K562 (cell line): ENCODE measurements around the gene NIPAL3. TPM values are rescaled to one million over a fixed set of nuclear protein-coding genes. Genes with fewer than 3 reads are reported as not detected.

Experiments
- ATAC-seq: fragments of 200-7000 bp; cut with Tn5 transposase; 3 replicates; pipeline ENCODE4 v1.9.1; 2020; ENCODE audit warnings: moderate library complexity
- BruUV-seq: library from RNA; stranded (reverse); fragments of 400-500 nt; replicated peaks from 2 replicates; lab custom pipeline; 2021; lab: Mats Ljungman, UMichigan
- CTCF ChIA-PET: fragments of 300-600 bp; formaldehyde crosslinking; extraction: SDS; loops from one replicate; lab custom pipeline; 2021; ENCODE audit warnings: low intra/inter-chr PET ratio; lab: Yijun Ruan, JAX
- POLR2A ChIA-PET: fragments of 300-600, 350-650 bp; sonication (Branson Sonifier 250); formaldehyde crosslinking; extraction: SDS; loops from one replicate; lab custom pipeline; 2021; ENCODE audit warnings: antibody characterized with exemption, inconsistent platforms; lab: Yijun Ruan, JAX
- DNase-seq, 4 experiments: peaks; one replicate each; pipeline versions ENCODE4 v3.0.0 to v3.0.0-alpha.2; 2011 to 2018; ENCODE audit warnings: low spot score in 3 of 4, mixed read lengths in 3 of 4; ENCODE audit errors: extremely low read depth in 1 of 4
- FAIRE-seq: peaks from 2 replicates; lab custom pipeline; 2011; peaks lifted over from hg19 to GRCh38; lab: Jason Lieb, UNC
- H2AFZ ChIP-seq: 2 replicates; pipeline ENCODE4 v1.6.0; 2011; ENCODE audit warnings: low read depth, low read length, control low read depth, inconsistent platforms
- H3K27ac ChIP-seq: fragments of 200-600 bp; 3 replicates; pipeline ENCODE4 v1.8.0; 2011; ENCODE audit warnings: low read depth, mild to moderate bottlenecking, control low read depth, inconsistent platforms, low read length, moderate library complexity, mixed read lengths; ENCODE audit errors: extremely low read depth
- H3K27me3 ChIP-seq, 2 experiments: fragments of 300-600 bp in 1 of 2; 2 replicates in 1 of 2; 3 replicates in 1 of 2; pipeline versions ENCODE4 v1.6.0 to v1.8.0; 2011; ENCODE audit warnings: inconsistent platforms in 2 of 2, low read length in 2 of 2, mild to moderate bottlenecking in 1 of 2, mixed read lengths in 1 of 2, moderate library complexity in 1 of 2; ENCODE audit not compliant: control insufficient read depth in 2 of 2, insufficient read depth in 2 of 2
- H3K36me3 ChIP-seq: fragments of 300-600 bp; 3 replicates; pipeline ENCODE4 v1.8.0; 2011; ENCODE audit warnings: mild to moderate bottlenecking, low read length, inconsistent platforms; ENCODE audit not compliant: control insufficient read depth, insufficient read depth
- H3K4me1 ChIP-seq, 2 experiments: fragments of 200-600 bp in 1 of 2; replicated peaks in 1 of 2; 2 replicates in 1 of 2; 3 replicates in 1 of 2; pipeline versions ENCODE4 v1.5.1 to v1.8.0; 2011; ENCODE audit warnings: inconsistent platforms in 2 of 2, low read length in 2 of 2, mild to moderate bottlenecking in 1 of 2, mixed read lengths in 1 of 2, moderate library complexity in 1 of 2; ENCODE audit not compliant: control insufficient read depth in 2 of 2, insufficient read depth in 2 of 2
- H3K4me2 ChIP-seq: 2 replicates; pipeline ENCODE4 v1.6.1; 2011; ENCODE audit warnings: low read length, control low read depth, inconsistent platforms, mixed read lengths; ENCODE audit not compliant: insufficient read depth
- H3K4me3 ChIP-seq: fragments of 200-600 bp; sonication (generic), shearing (Covaris generic); 2 replicates; pipeline ENCODE4 v1.5.1; 2016; ENCODE audit warnings: control low read depth, inconsistent platforms
- H3K79me2 ChIP-seq: fragments of 200-600 bp; 3 replicates; pipeline ENCODE4 v1.8.0; 2011; ENCODE audit warnings: low read length, inconsistent platforms; ENCODE audit not compliant: control insufficient read depth, insufficient read depth
- H3K9ac ChIP-seq, 2 experiments: 2 replicates each; pipeline versions ENCODE4 v1.6.0 to v1.6.1; 2011; ENCODE audit warnings: low read depth in 2 of 2, low read length in 2 of 2, control low read depth in 1 of 2, inconsistent platforms in 1 of 2, mild to moderate bottlenecking in 1 of 2, mixed read lengths in 1 of 2; ENCODE audit not compliant: insufficient read depth in 1 of 2
- H3K9me1 ChIP-seq: one replicate; pipeline ENCODE4 v1.6.0; 2011; ENCODE audit warnings: inconsistent platforms, mild to moderate bottlenecking, low read length, moderate library complexity; ENCODE audit not compliant: control insufficient read depth, insufficient read depth
- H3K9me3 ChIP-seq: replicated peaks from 2 replicates; pipeline ENCODE4 v1.5.1; 2011; ENCODE audit warnings: low read depth, low read length, inconsistent platforms; ENCODE audit not compliant: control insufficient read depth, insufficient read depth
- H4K20me1 ChIP-seq: replicated peaks from 2 replicates; pipeline ENCODE4 v1.6.1; 2011; ENCODE audit warnings: low read length, inconsistent platforms, mixed read lengths; ENCODE audit not compliant: control insufficient read depth, insufficient read depth
- ADNP ChIP-seq: fragments of 200-800 bp; sonication (Bioruptor generic); IDR thresholded peaks from 2 replicates; pipeline ENCODE4 v1.6.1; 2016; ENCODE audit warnings: missing genetic modification characterization, missing compliant biosample characterization
- ESRRB ChIP-seq: fragments of 250-450 bp; sonication (Bioruptor Pico); IDR thresholded peaks from 2 replicates; pipeline ENCODE4 v1.5.0; 2020; ENCODE audit warnings: mild to moderate bottlenecking, moderate library complexity, borderline replicate concordance
- HCFC1 ChIP-seq: IDR thresholded peaks from 2 replicates; pipeline ENCODE4 v1.6.1; 2012; ENCODE audit warnings: low read depth, low read length, improper control_type of control experiment
- KHSRP ChIP-seq: fragments of 450-650 bp; IDR thresholded peaks from 2 replicates; pipeline ENCODE4 v1.6.1; 2017
- TEAD1 ChIP-seq, 2 experiments: fragments of 450-650 bp in 1 of 2; sonication (generic) in 1 of 2; formaldehyde crosslinking; IDR thresholded peaks; 2 replicates each; pipeline versions ENCODE4 v1.4.0 to v1.8.0; 2020 to 2022; ENCODE audit warnings: mild to moderate bottlenecking in 2 of 2, missing genetic modification reagents in 1 of 2
- TGIF2 ChIP-seq: sonication (generic); formaldehyde crosslinking; IDR thresholded peaks from 2 replicates; pipeline ENCODE4 v1.8.1; 2022; ENCODE audit warnings: mild to moderate bottlenecking, missing genetic modification reagents, moderate library complexity
- ZBTB33 ChIP-seq: sonication (generic); formaldehyde crosslinking; IDR thresholded peaks from 2 replicates; pipeline ENCODE4 v1.8.1; 2023; ENCODE audit warnings: mild to moderate bottlenecking, missing genetic modification reagents
- WGBS: fragments of 100-300 bp; shearing (Covaris generic); methylation state at CpG from one replicate; pipeline ENCODE4 v1.1.6; 2016; ENCODE audit warnings: low coverage, mixed read lengths; ENCODE audit not compliant: insufficient coverage; ENCODE audit errors: missing lambda C conversion rate; 5-methylcytosine and 5-hydroxymethylcytosine counted together
- in situ Hi-C: fragments of 300-500 bp; cut with MboI; formaldehyde crosslinking; loops from 4 replicates; pipeline ENCODE4 v1.15.0; 2018; ENCODE audit warnings: inconsistent platforms, mixed read lengths
- intact Hi-C: fragments of 100-400 bp; cut with micrococcal nuclease; formaldehyde crosslinking; loops from 2 replicates; pipeline ENCODE4 v1.14.2; 2022
- polyA plus RNA-seq, 8 experiments: library from polyadenylated mRNA; depleted of rRNA in 4 of 8; stranded (reverse) in 5 of 8; unstranded in 3 of 8; fragments of >200 nt; fragmentation: Nextera tagmentation in 2 of 8; fragmentation: Illumina TruSeq in 1 of 8; extraction: Ambion mirVana in 2 of 8; extraction: Trizol in 1 of 8; gene quantifications; 2 replicates each; pipeline versions ENCODE4 v1.2.1 to v1.2.3, GENCODE V29; 2011 to 2014; ENCODE audit warnings: inconsistent platforms in 1 of 8, missing spikeins in 1 of 8
- total RNA-seq, 7 experiments: library from RNA; depleted of rRNA in 6 of 7; stranded (reverse); fragments of >200 nt in 6 of 7; fragmentation: Illumina TruSeq in 2 of 7; extraction: Trizol in 2 of 7; gene quantifications; 2 replicates each; pipeline versions ENCODE4 v1.2.1 to v1.2.3, GENCODE V29; 2011 to 2021; ENCODE audit warnings: low replicate concordance in 1 of 7

The NIPAL3 gene
- total and polyA plus RNA-seq, 9 of the 15 experiments (the other 6 are each of a cell fraction or from before 2014, with no cell fraction given), result 10.5 to 26.3 (median 16.0) TPM

- 38% methylated on average over 1 of the region's 1 CpG for WGBS
- Histone ChIP-seq H3K9me3 (no peaks in the 10 kb centered on the region), H3K79me2 (no peaks in the 10 kb centered on the region), H3K9ac (no peak overlapping the region), H3K4me1 (no peaks in the 10 kb centered on the region), H4K20me1 (no peaks in the 10 kb centered on the region), H2AFZ (no peak overlapping the region), H3K27me3 (no peaks in the 10 kb centered on the region), H3K27ac (no peak overlapping the region), H3K4me3 (no peak overlapping the region), H3K4me2 (no peak overlapping the region), H3K9me1 (no peaks in the 10 kb centered on the region), H3K36me3 (no peaks in the 10 kb centered on the region; the same call in 2 of the 3 replicates)
- ChIA-PET CTCF (no interaction called here), POLR2A (interaction anchor here (0.6 to 1.2 kb wide), 3 partner anchors 9 to 218 kb away, joined by 3 to 7 read pairs (median 6); no protein-coding TSS in a partner anchor)
- intact Hi-C loops, result no loop called here
- BruUV-seq, result no TSS peak
- in situ Hi-C loops, result no loop called here
- TF ChIP-seq TGIF2 (CRISPR knock-in tag), result no peak
- TF ChIP-seq HCFC1, result no peak
- TF ChIP-seq ESRRB, result no peak
- no peak for TF ChIP-seq TEAD1 (CRISPR knock-in tag; IDR thresholded peaks at IDR 0.05)
- TF ChIP-seq ADNP (tag), result no peak
- no peak for TF ChIP-seq KHSRP
- no peak for TF ChIP-seq ZBTB33 (CRISPR knock-in tag)
- FAIRE-seq, result no peak
- ATAC-seq, result no peak
- no peak for DNase-seq
Observed at GRCh38 chr1:24400065-24400464, 15.5 kb upstream of the NIPAL3 start.
